Suprapubic skin (tissue), 3 donors: Measurements from ENCODE around the gene POU3F3.

Experiments used
- POLR2A ChIP-seq, 2 donors: fragments of 450-650 bp; IDR thresholded peaks; one replicate each; pipeline ENCODE4 v1.6.1; 2017; ENCODE audit warnings: antibody characterized with exemption in 2 of 2, mild to moderate bottlenecking in 2 of 2, moderate library complexity in 2 of 2
- TF ChIP-seq, protein P1 (sequence below), 2 donors: fragments of 200-600 bp in 1 of 2; fragments of 450-650 bp in 1 of 2; sonication (generic) in 1 of 2; IDR thresholded peaks; one replicate each; pipeline ENCODE4 v1.5.1; 2016 to 2019; ENCODE audit warnings: antibody characterized with exemption in 2 of 2, mild to moderate bottlenecking in 1 of 2, moderate library complexity in 1 of 2

DNA sequence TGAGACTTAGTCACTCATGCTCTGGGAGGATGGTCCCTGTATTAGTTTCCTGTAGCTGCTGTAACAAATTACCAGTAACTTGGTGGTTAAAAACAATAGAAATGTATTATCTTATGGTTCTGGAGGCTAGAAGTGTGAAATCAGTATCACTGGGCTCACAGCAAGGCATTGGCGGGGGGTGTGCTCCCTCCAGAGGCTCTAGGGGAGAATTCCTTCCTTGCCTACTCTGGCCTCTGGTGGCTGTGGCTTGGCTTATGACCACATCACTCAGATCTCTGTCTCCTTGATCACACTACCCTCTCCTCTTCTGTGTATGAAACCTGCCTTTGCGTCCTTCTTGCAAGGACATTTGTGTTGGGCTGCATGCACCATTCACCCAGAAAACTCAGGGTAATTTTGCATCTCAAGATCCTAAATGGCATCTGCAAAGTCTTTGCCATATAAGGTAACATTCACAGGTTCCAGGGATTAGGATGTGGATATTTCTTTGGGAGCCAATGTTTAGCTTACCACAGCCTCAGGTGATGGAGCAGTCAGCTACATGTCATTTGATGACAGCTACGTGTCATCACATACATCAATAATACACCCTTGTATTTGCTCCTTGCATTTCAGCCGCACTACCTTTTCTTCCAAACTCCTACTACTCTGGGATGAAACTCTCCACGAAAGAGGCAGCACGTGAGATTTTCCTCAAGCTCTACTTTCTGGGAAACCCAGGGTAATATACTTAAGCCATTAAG, 49.6 kb upstream of the POU3F3 start:
- TF ChIP-seq, protein P1, sequence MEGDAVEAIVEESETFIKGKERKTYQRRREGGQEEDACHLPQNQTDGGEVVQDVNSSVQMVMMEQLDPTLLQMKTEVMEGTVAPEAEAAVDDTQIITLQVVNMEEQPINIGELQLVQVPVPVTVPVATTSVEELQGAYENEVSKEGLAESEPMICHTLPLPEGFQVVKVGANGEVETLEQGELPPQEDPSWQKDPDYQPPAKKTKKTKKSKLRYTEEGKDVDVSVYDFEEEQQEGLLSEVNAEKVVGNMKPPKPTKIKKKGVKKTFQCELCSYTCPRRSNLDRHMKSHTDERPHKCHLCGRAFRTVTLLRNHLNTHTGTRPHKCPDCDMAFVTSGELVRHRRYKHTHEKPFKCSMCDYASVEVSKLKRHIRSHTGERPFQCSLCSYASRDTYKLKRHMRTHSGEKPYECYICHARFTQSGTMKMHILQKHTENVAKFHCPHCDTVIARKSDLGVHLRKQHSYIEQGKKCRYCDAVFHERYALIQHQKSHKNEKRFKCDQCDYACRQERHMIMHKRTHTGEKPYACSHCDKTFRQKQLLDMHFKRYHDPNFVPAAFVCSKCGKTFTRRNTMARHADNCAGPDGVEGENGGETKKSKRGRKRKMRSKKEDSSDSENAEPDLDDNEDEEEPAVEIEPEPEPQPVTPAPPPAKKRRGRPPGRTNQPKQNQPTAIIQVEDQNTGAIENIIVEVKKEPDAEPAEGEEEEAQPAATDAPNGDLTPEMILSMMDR (IDR thresholded peaks at IDR 0.05): no peak
- no peak for TF ChIP-seq POLR2A (IDR thresholded peaks at IDR 0.05)
